ENCODE measurements around the gene DDX6.
"Not testable (repeated sequence)": the region's sequence is repeated elsewhere in the genome, so short reads cannot be mapped to it uniquely, and the experiment has no call there.

Gene DDX6

DNA sequence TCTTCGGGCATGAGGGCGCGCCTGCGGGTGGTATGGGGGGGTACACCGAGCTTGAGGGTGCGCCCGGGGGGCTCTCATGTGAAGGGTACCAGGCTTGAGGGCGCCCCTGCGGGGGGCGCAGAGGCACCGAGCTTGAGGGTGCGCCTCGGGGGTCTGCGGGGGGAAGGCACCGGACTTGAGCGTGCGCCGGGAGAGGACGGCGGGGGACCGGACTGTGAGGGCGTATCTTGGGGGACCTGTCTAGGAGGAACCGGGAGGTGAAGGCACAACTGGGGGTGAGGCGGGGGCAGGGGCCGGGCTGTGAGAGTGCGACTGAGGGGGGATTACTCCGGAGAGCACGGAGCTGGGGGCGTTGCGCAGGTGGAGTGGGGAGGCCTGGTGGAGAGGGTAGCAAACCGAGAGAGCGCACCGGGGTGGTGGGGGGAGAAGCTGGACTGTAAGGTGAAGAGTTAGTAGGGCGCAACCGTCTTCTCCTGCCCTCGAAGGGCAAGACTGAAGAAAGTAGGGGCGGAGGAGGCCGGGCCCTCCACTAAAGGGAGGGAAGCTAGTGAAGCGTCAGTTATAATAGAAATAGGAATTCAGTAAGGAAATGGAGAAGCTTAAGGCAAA, 1.1 kb upstream of the DDX6 start:
- DNase-seq (ENCODE audit: low read depth in 1 of 2, low spot score in 1 of 2) = peak in 1 of 2 donors; percentile 31

DNA sequence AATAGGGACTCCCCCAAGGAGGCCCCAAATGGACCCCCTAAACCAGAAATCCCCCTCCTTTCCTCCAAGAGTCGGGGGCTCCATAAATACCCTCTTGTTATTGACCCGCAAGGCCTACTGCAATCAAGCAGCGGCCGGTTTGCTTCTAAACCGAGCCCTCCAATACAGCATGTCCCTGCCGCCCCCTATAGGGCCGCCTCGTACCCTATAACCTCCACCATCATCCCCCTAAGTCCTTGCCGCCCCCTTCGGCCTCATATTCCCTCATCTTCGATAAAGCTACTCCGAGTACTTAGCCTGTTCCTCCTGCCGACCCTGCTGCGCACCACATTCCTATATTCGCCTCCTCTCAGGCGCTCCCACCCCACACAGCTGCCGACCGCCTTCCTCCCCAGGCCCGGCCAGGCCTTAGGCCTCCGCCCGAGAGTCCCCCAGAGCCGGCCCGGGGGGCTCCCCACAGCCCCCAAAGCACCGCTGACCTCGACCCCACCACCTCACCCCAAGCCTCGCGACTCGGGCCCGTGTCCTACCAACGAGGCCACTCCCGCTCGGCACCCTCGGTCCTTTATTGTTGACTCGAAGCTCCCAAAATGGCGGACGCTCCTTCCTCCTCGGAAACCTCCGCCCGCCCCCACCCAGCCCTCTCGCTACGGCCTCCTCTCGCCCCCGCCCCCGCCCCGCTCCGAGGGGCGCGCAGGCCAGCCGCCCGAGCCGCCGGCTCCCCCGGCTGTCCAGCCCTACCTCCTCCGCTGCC, 430 bp downstream of the DDX6 start:
- DNase-seq (ENCODE audit: low read depth in 1 of 2, low spot score in 1 of 2) = peak in 1 of 2 donors; percentile 28

DNA sequence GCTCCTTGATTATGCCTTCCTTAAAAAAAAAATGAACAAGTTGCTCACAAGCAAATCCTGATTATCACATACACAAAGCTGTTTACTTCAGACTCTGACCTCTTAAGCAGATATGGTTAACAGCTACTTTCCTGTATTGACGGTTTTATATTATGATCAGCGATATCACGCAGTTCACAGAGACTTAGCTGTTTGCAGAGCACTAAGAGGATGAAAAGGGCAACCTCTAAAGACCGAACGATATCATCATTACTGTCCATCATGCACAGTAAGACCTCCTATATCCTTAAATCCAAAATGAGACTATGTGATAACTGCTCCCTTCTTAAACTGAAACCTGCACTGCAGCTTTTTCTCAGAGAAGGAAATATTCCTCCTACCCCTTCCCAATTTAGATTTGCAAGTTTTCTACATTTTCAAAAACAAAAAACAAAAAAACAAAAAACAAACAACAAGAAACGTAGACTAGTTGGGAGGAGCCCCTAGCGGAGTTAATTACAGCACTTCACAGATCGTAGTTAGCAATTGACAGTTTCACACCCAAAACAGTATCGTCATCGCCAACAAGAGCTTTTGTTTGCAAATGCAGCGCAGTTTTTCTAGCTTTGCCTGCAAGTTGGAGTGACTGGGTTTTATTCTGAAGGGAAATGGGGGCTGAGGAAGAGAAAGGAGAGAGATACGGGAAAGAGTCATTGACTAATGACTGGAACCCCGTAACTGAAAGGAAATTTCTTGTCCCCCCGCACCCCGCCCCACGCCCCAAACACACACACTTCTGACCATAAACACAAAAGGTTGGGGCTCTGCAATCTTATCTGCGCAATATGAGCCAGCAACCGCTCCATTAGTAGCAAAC, 1.2 kb downstream of the DDX6 start:
- DNase-seq (ENCODE audit: low read depth in 1 of 2, low spot score in 1 of 2) = no peak

DNA sequence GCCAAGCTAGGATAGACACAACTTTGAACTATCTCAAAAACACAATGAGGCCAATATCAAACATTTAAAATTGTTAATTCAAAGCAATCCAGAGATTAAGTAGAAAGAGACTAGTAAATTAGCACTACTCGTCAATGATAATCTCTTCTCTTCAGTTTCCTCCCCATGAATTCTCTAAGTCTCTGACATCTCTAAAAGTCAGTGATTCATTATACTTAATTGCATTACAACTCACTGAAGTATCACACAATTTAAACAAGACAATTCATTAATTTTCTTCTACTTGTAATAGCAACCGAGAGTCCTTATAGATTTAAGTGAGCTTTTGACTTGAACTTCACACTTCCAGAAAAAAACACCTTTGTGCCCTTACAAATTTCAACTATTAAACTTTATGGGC, 4.3 kb downstream of the DDX6 start:
- no peak for DNase-seq (ENCODE audit: low read depth in 1 of 2, low spot score in 1 of 2)

DNA sequence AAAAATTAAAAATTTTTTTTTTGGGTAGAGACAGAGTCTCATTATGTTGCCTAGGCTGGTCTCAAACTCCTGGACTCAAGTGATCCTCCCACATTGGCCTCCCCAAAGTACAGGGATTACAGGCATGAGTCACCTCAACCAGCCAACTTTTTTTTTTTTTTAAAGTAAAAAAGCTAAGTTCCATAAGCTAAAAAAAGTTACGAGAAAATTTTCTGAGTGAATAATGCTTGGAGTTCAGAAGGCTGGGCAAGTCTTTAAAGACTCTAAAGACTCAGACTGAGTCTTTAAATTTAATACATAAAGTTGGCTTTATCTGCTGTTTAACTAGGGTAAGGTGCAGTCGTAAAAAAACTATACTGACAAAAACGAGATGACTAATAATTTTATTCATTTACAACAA, 5.6 kb downstream of the DDX6 start:
- no peak for DNase-seq (ENCODE audit: low read depth in 1 of 2, low spot score in 1 of 2)

DNA sequence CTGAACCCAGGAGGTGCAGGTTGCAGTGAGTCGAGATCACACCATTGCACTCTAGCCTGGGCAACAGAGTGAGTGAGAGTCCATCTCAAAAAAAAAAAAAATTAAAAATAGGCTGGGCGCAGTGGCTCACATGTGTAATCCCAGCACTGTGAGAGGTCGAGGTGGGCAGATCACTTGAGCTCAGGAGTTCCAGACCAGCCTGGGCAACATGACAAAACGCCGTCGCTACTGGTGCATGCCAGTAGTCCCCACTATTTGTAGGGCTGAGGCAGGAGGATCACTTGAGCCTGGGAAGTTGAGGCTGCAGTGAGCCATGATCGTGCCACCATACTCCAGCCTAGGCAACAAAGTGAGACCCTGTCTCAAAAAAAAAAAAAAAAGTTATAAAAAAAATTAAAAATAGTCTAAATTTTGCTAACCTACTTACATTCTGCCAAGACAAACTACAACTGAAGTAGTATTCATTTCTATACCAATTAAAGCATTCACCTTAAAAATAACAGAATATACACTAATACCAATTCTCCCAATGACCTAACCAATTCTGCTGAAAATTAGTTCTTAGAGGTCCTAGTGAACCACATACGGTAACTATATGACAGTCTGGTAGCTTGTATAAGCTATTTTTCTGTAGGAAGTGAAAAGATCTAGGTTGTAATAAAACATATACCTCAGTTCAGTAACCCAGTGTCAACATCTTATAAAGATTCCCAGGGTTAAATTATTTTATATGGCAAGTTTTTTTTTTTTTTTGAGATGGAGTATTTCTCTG, 7.1 kb downstream of the DDX6 start:
- DNase-seq (ENCODE audit: low read depth in 1 of 2, low spot score in 1 of 2) = no peak

DNA sequence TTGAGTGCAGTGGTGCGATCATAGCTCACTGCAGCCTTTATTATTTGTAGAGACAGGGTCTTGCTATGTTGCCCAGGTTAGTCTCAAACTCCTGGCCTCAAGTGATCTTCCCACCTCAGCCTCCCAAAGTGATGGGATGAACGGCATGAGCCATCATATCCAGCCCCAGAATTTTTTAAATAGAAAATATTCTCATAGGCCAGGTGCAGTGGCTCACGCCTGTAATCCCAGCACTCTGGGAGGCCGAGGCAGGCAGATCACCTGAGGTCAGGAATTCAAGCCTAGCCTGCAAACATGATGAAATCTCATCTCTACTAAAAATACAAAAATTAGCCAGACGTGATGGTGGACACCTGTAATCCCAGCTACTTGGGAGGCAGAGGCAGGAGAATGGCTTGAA, 7.6 kb downstream of the DDX6 start:
- DNase-seq (ENCODE audit: low read depth in 1 of 2, low spot score in 1 of 2) = not testable (repeated sequence)

DNA sequence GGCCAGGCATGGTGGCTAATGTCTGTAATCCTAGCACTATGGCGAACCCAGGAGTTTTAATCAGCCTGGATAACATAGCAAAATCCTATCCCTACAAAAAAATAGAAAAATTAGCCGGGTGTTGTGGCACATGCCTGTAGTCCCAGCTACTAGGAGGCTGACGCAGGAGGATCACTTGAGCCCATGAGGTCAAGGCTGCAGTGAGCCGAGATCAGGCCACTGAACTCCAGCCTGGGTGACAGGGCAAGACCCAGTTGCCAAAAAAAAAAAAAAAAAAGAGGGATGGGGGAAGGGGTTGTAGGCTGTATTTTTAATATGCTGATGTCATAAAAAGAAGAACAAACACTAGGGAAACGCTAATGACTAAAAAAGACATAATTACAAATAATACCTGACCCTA, 12.1 kb downstream of the DDX6 start:
- DNase-seq (ENCODE audit: low read depth in 1 of 2, low spot score in 1 of 2) = no peak

DNA sequence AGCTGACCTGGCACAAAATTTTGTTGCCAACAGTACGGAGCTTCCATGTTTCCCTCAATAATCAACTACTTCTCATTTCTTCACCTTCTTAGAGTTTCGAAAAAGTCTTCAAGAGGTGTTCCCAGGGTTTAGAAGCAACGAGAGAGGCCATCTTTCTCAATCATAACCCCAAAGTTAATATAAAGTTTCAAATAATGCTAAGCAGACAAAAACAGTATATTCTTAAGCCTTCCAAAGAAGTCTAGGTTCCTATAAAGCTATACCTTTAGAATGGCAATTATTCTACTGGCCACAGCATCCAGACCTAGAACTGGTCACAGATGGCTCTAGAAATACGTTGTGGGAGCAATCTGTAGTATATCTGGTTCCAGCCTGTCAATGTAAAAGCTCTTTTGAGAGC, 16.9 kb downstream of the DDX6 start:
- no peak for DNase-seq (ENCODE audit: low read depth in 1 of 2, low spot score in 1 of 2)

DNA sequence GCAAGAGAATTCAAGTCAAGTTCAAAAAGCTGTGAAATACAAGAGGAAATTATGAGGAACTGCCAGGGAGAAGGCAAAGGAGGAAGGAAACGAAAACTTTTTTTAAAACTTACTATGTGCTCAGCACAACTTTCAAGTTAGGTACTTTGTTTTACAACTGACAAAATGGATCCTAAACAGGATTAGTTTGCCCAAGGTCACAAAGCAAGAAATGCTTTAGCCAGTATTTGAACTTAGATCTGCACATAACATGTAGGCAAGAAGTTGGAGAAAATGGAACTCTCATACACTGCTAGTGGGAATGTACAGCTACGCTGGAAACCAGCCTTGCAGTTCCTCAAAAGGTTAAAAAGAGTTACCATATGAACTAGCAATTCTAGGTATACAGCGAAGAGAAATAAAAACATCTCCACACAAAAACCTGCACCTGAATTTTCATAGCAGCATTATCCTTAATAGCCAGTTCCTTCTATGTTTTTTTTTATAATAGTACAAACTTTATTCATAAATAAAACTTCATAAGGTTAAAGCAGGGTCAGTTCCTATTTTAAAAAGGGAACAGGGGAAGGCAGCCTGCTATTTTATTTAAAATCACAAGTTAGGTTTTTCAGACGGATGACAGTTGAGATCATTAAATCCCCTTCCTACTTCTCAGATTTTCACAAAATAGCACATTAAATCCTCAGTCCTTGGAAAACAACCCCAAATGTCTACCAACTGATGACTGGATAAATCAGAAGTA, 19.2 kb downstream of the DDX6 start:
- DNase-seq (ENCODE audit: low read depth in 1 of 2, low spot score in 1 of 2) = no peak

DNA sequence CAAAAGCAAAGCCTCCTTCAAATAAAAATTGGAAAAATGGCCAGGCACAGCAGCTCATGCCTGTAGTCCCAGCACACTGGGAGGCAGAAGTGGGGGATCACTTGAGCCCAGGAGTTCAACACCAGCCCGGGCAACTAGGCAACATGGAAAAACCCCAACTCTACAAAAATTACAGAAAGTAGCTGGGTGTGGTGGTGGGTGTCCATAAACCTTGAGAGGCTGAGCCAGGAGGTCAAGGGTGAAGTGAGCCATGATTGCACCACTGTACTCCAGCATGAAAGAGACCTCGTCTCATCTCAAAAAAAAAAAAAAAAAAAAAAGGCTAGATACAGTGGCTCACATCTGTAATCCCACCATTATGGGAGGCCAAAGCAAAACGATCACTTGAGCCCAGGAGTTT, 22.3 kb downstream of the DDX6 start:
- no peak for DNase-seq (ENCODE audit: low read depth in 1 of 2, low spot score in 1 of 2)

DNA sequence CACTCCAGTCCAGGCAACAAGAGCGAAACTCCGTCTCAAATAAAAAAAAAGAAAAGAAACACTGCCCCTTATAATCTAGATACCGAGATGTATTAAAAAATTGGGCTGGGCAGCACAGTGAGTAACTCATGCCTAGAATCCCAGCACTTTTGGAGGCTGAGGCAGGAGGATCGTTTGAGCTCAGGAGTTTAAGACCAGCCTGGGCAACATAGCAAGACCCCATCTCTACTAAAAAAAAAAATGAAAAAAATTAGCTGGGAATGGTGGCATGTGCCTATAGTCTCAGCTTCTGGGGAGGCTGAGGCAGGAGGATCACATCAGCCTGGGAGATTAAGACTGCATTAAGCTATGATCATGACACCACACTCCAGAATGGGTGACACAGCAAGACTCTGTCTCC, 24.9 kb downstream of the DDX6 start:
- no peak for DNase-seq (ENCODE audit: low read depth in 1 of 2, low spot score in 1 of 2)

DNA sequence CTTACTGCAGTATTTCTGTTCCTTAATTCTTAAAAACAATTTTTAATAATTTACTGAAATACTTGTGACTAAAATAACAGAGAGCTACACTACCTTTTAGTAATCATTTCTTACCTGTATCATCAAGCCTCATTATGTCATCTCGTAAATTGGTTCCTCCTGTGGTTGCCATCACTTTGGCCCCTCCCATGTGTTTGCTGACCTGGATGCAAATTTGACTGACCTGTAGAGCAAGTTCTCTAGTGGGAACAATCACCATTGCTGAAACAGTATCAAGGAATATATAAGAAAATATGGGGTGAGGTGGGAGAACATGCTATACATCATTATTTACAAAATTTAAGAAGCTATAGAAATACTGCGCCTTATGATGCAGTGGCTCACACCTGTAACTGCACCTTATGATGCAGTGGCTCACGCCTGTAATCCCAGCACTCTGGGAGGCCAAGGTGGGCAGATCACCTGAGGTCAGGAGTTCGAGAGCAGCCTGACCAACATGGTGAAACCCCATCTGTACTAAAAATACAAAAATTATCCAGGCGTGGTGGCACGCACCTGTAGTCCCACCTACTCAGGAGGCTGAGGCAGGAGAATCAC, 25.8 kb downstream of the DDX6 start:
- DNase-seq (ENCODE audit: low read depth in 1 of 2, low spot score in 1 of 2) = not testable (repeated sequence)

DNA sequence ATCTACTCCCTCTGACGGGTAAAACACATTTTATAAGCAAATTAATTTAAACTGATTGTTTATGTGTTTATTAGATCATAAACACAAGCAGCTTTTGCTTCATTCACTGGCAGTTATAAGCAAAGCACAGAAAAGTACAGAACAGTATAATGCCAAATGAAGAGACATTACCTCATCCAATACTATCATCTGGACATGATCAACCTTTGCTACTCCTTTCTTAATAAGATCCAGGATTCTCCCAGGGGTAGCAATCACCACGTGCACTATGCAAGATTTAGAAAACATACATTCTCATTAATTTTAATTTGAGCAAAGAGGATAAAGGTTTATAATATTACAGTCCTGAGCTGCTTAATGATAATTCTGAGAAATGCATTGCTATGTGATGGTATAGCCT, 27.9 kb downstream of the DDX6 start:
- DNase-seq (ENCODE audit: low read depth in 1 of 2, low spot score in 1 of 2) = no peak

DNA sequence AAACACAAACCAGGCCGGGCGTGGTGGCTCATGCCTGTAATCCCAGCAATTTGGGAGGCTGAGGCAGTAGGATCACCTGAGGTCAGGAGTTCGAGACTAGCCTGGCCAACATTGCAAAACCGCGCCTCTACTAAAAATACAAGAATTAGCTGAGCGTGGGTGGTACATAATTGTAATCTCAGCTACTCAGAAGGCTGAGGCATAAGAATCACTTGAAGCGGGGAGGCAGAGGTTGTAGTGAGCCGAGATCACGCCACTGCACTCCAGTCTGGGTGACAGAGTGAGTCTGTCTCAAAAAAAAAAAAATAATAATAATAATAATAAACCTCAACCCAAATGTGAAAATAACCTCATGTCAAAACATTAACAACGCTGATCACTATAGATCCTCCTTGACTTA, 29.0 kb downstream of the DDX6 start:
- not testable (repeated sequence) for DNase-seq (ENCODE audit: low read depth in 1 of 2, low spot score in 1 of 2)

DNA sequence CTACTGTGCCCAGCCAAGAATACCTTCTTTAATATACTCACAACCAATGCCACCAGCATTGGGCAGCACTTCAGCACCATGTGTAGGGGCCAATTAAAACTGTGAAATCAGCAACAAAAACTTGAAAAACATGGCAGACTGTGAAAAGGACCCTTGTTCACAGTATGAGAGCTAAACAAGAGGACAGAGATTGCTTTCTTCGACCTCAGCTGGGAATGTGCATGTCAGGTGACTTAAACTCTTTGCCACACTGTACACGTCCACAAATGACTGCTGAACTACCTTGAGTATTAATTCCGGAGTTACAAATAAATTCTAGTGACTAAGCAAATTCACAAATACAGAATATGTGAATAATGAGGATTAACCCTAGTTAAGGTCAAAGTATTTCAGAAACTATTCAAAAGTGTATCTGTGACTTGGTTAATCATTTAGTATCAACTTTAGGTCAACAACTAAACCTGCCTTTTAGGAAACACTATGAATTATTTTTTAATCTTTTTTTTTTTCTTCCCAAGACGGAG, 33.0 kb downstream of the DDX6 start:
- DNase-seq (ENCODE audit: low read depth in 1 of 2, low spot score in 1 of 2) = no peak

DNA sequence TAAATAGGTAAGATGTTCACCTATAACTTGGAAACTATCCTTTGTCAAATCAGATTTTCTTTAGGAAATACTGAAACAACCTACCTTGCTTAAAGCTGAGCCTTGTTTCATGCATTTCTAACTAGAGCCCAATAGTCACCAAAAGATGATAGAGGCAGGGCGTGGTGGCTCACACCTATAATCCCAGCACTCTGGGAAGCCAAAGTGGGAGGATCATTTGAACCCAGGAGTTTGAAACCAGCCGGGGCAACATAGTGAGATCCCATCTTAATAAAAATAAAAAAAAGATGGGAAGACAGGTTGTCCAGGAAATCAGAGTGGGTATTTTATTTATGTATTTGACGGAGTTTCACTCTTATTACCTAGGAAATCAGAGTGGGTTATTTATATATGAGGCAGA, 38.3 kb downstream of the DDX6 start:
- DNase-seq (ENCODE audit: low read depth in 1 of 2, low spot score in 1 of 2) = no peak

DNA sequence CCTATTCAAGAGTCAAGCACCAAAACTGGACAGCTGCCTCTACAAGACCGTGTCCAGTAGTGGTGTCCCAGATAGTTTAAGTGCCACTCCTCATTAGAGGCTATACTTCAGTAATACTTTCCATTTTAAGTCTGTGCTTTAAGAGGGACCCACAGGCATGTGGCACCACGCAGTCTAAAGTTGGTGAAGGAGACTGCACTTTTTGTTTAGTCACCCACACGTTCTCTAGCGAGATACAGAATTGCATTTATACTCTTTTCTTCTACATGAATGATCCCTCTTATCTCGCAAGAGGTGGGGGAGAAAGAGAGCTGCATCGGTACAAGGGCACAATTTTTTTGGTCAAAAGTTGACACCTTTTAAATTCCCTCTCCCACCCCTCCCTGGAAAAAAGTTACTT, 41.5 kb downstream of the DDX6 start:
- DNase-seq (ENCODE audit: low read depth in 1 of 2, low spot score in 1 of 2) = no peak

DNA sequence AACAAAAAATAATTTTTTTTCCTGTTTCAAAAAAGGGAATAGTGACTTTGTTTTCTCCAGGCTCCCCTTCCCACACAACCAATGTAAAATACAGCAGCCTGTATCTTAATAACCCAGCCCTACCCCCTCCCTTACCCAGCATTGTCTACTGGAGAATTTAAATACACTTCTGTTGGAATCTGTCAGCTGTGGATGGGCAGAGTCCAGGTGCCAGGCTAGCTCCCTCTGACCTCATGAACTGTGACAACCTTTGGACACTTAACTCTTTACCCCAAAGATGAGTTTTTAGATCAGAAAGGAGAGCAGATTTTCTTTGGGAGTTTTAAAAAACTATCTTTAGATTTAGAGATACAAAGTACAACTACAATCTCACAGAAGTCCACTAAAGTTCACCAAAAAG, 42.9 kb downstream of the DDX6 start:
- DNase-seq (ENCODE audit: low read depth in 1 of 2, low spot score in 1 of 2) = no peak

DNA sequence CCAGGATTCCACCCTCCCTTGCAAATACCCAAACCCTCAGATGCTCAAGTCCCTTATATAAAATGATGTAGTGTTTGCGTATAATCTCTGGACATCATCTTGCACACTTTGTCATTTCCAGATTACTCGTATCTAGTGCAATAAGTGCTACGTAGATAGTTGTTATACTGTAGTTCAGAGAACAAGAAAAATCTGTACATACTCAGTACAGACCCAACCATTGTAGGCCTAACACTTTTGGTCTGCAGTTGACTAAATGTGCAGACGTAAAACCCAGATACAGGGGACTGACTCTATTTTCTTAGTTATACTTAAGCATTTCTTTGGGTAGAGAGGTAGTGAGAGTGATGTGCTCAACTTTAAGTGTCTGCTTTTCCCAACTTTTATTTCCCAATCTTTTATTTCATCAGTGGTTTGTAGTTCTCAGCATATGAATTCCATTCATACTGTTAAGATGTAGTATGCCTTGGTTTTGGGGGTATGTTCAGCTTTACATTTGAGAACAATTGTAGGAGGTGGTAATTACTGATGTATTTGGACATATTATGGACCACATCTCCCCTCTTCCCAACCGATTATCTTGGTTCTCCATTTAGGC, 43.9 kb downstream of the DDX6 start:
- no peak for DNase-seq (ENCODE audit: low read depth in 1 of 2, low spot score in 1 of 2)
